Middle frontal gyrus (tissue), 1 donor: ENCODE measurements around the gene HSPA12A.

Source experiments
- DNase-seq: peaks from one replicate; pipeline ENCODE4 v3.0.0-alpha.2; 2015; ENCODE audit warnings: low spot score; ENCODE audit errors: extremely low spot score

Gene HSPA12A

GRCh38 chr10:116669080-116669479 lies 73.3 kb downstream of the HSPA12A start:
- DNase-seq = no peak

- DNase-seq = no peak
Observed at GRCh38 chr10:116668446-116668845, 73.9 kb downstream of the HSPA12A start.

- DNase-seq = no peak
Observed at GRCh38 chr10:116668018-116668417, 74.3 kb downstream of the HSPA12A start.

- DNase-seq = no peak
Observed at GRCh38 chr10:116667484-116667883, 74.9 kb downstream of the HSPA12A start.

- no peak for DNase-seq
Observed at GRCh38 chr10:116665541-116666125, 76.7 kb downstream of the HSPA12A start.

- no peak for DNase-seq
Observed at GRCh38 chr10:116664631-116665030, 77.7 kb downstream of the HSPA12A start.

- DNase-seq = no peak
Observed at GRCh38 chr10:116663342-116663741, 79.0 kb downstream of the HSPA12A start.

- DNase-seq = no peak
Observed at GRCh38 chr10:116660860-116661259, 81.5 kb downstream of the HSPA12A start.

GRCh38 chr10:116659049-116659670 lies 83.2 kb downstream of the HSPA12A start:
- DNase-seq = no peak

- DNase-seq = no peak
Observed at GRCh38 chr10:116657863-116658551, 84.4 kb downstream of the HSPA12A start.

GRCh38 chr10:116656044-116656443 lies 86.3 kb downstream of the HSPA12A start:
- DNase-seq = no peak

GRCh38 chr10:116655568-116655967 lies 86.8 kb downstream of the HSPA12A start:
- no peak for DNase-seq

- no peak for DNase-seq
Observed at GRCh38 chr10:116654816-116655215, 87.5 kb downstream of the HSPA12A start.

- DNase-seq = no peak
Observed at GRCh38 chr10:116653885-116654284, 88.5 kb downstream of the HSPA12A start.

GRCh38 chr10:116648903-116649302 lies 93.5 kb downstream of the HSPA12A start:
- DNase-seq = no peak

GRCh38 chr10:116646502-116646901 lies 95.9 kb downstream of the HSPA12A start:
- DNase-seq = no peak

- no peak for DNase-seq
Observed at GRCh38 chr10:116637830-116638229, 104.5 kb downstream of the HSPA12A start.

- DNase-seq = no peak
Observed at GRCh38 chr10:116636976-116637375, 105.4 kb downstream of the HSPA12A start.

GRCh38 chr10:116636385-116636784 lies 106.0 kb downstream of the HSPA12A start:
- DNase-seq = no peak

- no peak for DNase-seq
Observed at GRCh38 chr10:116634126-116634975, 108.0 kb downstream of the HSPA12A start.

- no peak for DNase-seq
Observed at GRCh38 chr10:116633216-116633600, 109.2 kb downstream of the HSPA12A start.
